Measurements from ENCODE around the gene TNPO3.

Gene TNPO3

DNA sequence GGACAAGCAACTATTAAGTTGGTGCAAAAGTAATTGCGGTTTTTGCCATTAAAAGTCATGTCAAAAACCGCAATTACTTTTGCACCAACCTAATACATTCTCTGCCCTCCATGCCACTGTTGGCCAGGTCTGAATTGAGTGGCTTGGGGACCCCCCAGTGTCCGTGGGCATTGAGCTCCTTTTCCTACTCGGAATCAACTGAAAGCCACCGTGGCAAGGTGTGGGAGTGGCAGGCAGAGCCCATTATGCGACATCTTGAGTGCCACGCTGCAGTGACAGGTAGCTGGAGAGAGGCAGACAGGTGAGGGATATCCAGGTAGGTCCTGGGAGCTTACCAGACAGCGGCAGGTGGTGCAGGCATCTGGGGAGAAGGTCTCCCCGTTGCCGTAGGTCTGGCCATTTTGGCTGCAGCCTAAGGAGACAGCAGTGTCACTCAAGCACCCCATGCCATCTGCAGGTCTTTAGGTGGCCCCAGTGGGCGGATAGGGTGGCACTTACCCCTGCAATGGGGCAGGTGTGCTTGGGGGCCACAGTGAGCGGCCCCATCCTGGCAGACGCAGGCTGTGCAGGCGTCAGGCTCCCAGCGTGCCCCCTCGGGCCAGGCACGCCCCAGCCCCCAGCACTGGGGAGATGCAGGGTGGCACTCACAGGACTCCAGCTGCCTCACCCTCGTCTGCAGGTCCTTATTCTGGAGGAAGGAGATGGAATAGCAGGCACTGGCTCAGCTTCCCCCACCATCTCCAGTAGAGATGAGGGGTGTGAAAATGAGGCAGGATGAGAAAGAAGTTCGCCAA is 147.9 kb downstream of the TNPO3 start:
- no peak for DNase-seq (ENCODE audit: low read depth)

DNA sequence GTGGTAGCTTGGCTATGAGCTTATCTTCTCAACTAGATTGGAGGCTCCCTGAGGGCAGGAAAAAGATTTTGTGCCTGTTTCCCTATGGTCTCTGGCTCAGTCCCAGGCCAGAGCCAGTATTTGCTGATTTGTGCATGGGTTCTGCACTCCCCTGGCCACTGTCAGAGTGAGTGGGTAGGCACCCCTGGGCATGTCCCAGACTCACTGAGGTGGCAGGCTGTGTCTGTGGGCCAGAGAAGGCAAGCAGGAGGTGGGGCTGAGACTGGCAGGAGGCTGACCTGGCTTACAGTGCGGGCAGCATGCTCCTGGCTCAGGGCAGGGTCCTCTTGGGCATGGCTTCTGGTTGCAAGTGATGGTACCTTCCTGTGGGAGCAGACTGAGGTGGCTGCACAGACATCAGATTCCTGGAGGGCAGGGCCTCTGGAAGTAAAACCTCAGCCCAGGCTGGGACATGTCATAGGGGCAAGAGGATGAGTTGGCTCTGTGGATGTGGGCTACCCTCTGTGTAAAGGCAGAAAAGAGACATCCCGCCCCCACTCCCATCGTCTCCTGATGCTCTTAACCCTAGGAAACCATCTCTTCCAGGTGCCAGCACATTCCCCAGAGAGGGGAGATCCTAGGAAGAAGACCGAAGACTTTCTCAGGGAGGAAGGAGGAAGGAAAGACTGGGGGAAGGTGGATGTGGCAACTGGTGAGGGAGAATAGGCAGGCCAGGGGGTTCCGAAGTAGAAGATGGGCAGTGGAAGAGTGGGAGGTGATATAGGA is 148.7 kb downstream of the TNPO3 start:
- no peak for DNase-seq (ENCODE audit: low read depth)

DNA sequence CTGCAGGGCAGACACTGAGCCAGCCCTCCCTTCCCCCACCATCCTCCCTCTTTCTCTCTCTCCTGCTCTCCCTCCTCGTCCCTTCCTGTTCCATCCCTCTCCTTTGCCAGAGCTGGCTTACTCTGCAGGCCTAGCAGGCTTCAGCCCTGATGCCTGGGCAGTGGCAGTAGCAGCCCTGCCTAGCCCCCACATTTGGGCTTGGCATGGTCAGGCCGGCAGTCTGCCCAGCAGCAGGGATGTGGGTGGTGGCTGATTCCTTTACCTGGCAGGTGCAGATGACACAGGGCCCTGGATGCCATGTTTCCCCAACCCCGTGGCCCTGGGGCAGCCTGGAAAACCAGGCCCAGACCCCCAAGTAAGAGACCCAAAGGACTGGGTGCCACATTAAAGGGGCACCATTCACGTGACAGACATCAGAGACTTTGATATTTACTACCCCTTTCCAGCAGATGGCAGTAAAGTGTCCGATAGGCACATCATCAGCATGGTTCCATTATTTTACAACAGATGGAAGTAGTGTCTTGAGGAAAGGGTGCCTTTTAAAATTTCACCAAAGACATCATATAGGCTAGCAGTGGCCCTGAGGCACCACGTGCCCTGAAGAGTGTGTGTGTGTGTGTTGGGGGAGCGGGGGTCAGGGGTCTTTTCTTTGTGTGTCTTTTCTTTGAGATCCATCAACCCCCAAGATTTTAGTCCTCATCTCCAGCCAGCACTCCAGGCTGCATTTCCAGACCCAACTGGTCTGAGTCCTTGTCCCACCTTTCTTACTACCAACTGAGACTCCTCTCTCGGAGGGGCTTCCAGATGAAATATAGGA is 150.3 kb downstream of the TNPO3 start:
- DNase-seq (ENCODE audit: low read depth), result peak; percentile 66

Measured in ELR (cell line).